ENCODE results near the gene PITPNM2.

PITPNM2 gene

GRCh38 chr12:123150744-123151456 lies at the start of gene PITPNM2:
PITPNM2 (minus strand) TSS chr12:123151090; CDS start chr12:123034590, 116,500 bp downstream.
- Histone ChIP-seq H3K27me3 (ENCODE audit: control insufficient read depth in 2 of 2, insufficient read depth in 2 of 2, low read length in 2 of 2) (no peaks in the 10 kb centered on the region), H3K27ac (ENCODE audit: low read depth in 2 of 2, low read length in 2 of 2) (peak within 1 kb of the TSS; percentile 75 to 81), H3K4me3 (ENCODE audit: low read length in 2 of 2) (peak within 1 kb of the TSS; percentile 72 to 76), H3K9ac (ENCODE audit: low read depth in 1 of 2, low read length in 2 of 2) (peak within 1 kb of the TSS; percentile 79 to 83), H3K9me3 (ENCODE audit: control insufficient read depth in 2 of 2, low read length in 2 of 2) (no peaks in the 10 kb centered on the region), H3K36me3 (ENCODE audit: control insufficient read depth in 2 of 2, insufficient read depth in 2 of 2, low read length in 2 of 2) (peaks cover 0 to 1% of the 10 kb centered on the region in 2 donors), H3K4me1 (ENCODE audit: control insufficient read depth in 2 of 2, insufficient read depth in 2 of 2, low read length in 2 of 2) (peaks cover 14 to 22% of the 10 kb centered on the region in 2 donors)

GRCh38 chr12:123200414-123200813 lies 49.5 kb upstream of the PITPNM2 start:
- Histone ChIP-seq H3K4me3 (ENCODE audit: low read length in 2 of 2) (no peak overlapping the region), H3K9me3 (ENCODE audit: control insufficient read depth in 2 of 2, low read length in 2 of 2) (no peaks in the 10 kb centered on the region), H3K4me1 (ENCODE audit: control insufficient read depth in 2 of 2, insufficient read depth in 2 of 2, low read length in 2 of 2) (no peaks in the 10 kb centered on the region), H3K9ac (ENCODE audit: low read depth in 1 of 2, low read length in 2 of 2) (no peak overlapping the region), H3K27ac (ENCODE audit: low read depth in 2 of 2, low read length in 2 of 2) (no peak overlapping the region), H3K36me3 (ENCODE audit: control insufficient read depth in 2 of 2, insufficient read depth in 2 of 2, low read length in 2 of 2) (peaks cover 10 to 11% of the 10 kb centered on the region in 2 donors), H3K27me3 (ENCODE audit: control insufficient read depth in 2 of 2, insufficient read depth in 2 of 2, low read length in 2 of 2) (no peaks in the 10 kb centered on the region)

DNA sequence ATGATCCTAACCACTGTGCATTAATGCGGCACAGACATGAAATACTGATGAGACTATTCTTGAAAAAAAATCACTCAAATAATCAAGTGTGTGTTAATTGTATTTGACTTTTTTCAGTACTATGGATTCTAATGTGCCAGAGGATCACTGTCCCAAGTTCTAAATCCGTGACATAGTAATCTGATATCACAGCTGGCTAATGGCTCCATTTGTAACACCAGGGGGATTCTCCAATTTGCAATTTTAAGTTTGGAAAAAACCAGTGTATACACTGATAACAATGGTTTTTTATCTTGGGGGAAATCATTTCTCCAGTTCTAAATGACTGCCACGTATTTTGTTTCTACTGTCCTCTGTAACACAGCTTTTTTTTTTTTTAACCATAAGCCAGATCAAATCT lies 49.0 kb upstream of the PITPNM2 start:
- H3K4me3 ChIP-seq (ENCODE audit: low read length in 2 of 2) = no peak overlapping the region
- H3K27me3 ChIP-seq (ENCODE audit: control insufficient read depth in 2 of 2, insufficient read depth in 2 of 2, low read length in 2 of 2) = no peaks in the 10 kb centered on the region
- H3K27ac ChIP-seq (ENCODE audit: low read depth in 2 of 2, low read length in 2 of 2) = no peak overlapping the region
- no peaks in the 10 kb centered on the region for H3K4me1 ChIP-seq (ENCODE audit: control insufficient read depth in 2 of 2, insufficient read depth in 2 of 2, low read length in 2 of 2)
- H3K9me3 ChIP-seq (ENCODE audit: control insufficient read depth in 2 of 2, low read length in 2 of 2) = no peaks in the 10 kb centered on the region
- peaks cover 10% of the 10 kb centered on the region in 2 donors for H3K36me3 ChIP-seq (ENCODE audit: control insufficient read depth in 2 of 2, insufficient read depth in 2 of 2, low read length in 2 of 2)
- no peak overlapping the region for H3K9ac ChIP-seq (ENCODE audit: low read depth in 1 of 2, low read length in 2 of 2)

- Histone ChIP-seq H3K9me3 (ENCODE audit: control insufficient read depth in 2 of 2, low read length in 2 of 2) (no peaks in the 10 kb centered on the region), H3K4me3 (ENCODE audit: low read length in 2 of 2) (no peak overlapping the region), H3K27me3 (ENCODE audit: control insufficient read depth in 2 of 2, insufficient read depth in 2 of 2, low read length in 2 of 2) (no peaks in the 10 kb centered on the region), H3K4me1 (ENCODE audit: control insufficient read depth in 2 of 2, insufficient read depth in 2 of 2, low read length in 2 of 2) (no peaks in the 10 kb centered on the region), H3K9ac (ENCODE audit: low read depth in 1 of 2, low read length in 2 of 2) (no peak overlapping the region), H3K27ac (ENCODE audit: low read depth in 2 of 2, low read length in 2 of 2) (no peak overlapping the region), H3K36me3 (ENCODE audit: control insufficient read depth in 2 of 2, insufficient read depth in 2 of 2, low read length in 2 of 2) (peaks cover 8 to 24% of the 10 kb centered on the region in 2 donors)
These were observed 36.7 kb upstream of the PITPNM2 start for GRCh38 chr12:123187637-123188036.

DNA sequence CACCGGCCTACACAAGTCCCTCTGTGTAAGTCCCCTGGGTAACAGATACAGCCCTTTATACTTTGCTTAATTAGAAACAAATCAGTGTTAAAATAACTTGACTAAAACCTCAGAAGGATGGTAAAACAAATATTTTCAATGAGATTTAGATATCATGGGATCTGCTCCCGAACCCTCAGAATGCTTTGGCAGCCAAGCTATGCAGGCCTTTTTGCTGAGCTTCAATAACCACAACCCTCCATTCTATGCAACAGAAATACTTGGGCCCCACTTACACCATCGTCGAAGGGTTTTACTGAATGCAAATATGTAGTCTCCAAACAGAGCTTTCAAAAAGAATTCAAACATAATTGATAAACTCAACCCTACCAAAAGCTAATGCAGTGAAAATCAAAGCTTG lies 29.3 kb upstream of the PITPNM2 start:
- Histone ChIP-seq H3K9ac (ENCODE audit: low read depth in 1 of 2, low read length in 2 of 2) (no peak overlapping the region), H3K4me1 (ENCODE audit: control insufficient read depth in 2 of 2, insufficient read depth in 2 of 2, low read length in 2 of 2) (no peaks in the 10 kb centered on the region), H3K4me3 (ENCODE audit: low read length in 2 of 2) (no peak overlapping the region), H3K27me3 (ENCODE audit: control insufficient read depth in 2 of 2, insufficient read depth in 2 of 2, low read length in 2 of 2) (no peaks in the 10 kb centered on the region), H3K27ac (ENCODE audit: low read depth in 2 of 2, low read length in 2 of 2) (no peak overlapping the region), H3K9me3 (ENCODE audit: control insufficient read depth in 2 of 2, low read length in 2 of 2) (no peaks in the 10 kb centered on the region), H3K36me3 (ENCODE audit: control insufficient read depth in 2 of 2, insufficient read depth in 2 of 2, low read length in 2 of 2) (peaks cover 8 to 9% of the 10 kb centered on the region in 2 donors)

DNA sequence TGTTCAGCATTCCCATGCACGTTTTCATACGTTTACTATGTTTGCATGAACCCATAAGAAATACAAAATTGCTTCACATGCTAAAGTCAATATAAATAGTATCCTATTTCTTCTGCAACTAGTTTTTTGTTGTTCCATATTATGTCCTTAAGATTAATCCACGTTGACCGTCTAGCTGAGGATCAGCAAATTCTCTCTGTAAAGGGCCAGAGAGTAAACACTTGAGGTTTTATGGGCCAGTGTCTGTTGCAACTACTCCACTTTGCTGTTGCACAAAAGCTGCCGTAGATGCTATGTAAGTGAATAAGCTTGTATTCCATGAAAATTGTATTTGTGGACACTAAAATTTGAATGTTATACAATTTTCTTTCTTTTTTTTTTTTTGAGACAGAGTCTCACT lies 21.1 kb upstream of the PITPNM2 start:
- Histone ChIP-seq H3K9ac (ENCODE audit: low read depth in 1 of 2, low read length in 2 of 2) (no peak overlapping the region), H3K9me3 (ENCODE audit: control insufficient read depth in 2 of 2, low read length in 2 of 2) (no peaks in the 10 kb centered on the region), H3K27me3 (ENCODE audit: control insufficient read depth in 2 of 2, insufficient read depth in 2 of 2, low read length in 2 of 2) (no peaks in the 10 kb centered on the region), H3K36me3 (ENCODE audit: control insufficient read depth in 2 of 2, insufficient read depth in 2 of 2, low read length in 2 of 2) (peaks cover 3 to 8% of the 10 kb centered on the region in 2 donors), H3K4me3 (ENCODE audit: low read length in 2 of 2) (no peak overlapping the region), H3K4me1 (ENCODE audit: control insufficient read depth in 2 of 2, insufficient read depth in 2 of 2, low read length in 2 of 2) (no peaks in the 10 kb centered on the region), H3K27ac (ENCODE audit: low read depth in 2 of 2, low read length in 2 of 2) (no peak overlapping the region)

GRCh38 chr12:123167329-123167728 lies 16.4 kb upstream of the PITPNM2 start:
- H3K4me1 ChIP-seq (ENCODE audit: control insufficient read depth in 2 of 2, insufficient read depth in 2 of 2, low read length in 2 of 2) = no peaks in the 10 kb centered on the region

GRCh38 chr12:123165537-123165936 lies 14.6 kb upstream of the PITPNM2 start:
- no peak overlapping the region for H3K4me3 ChIP-seq (ENCODE audit: low read length in 2 of 2)
- H3K36me3 ChIP-seq (ENCODE audit: control insufficient read depth in 2 of 2, insufficient read depth in 2 of 2, low read length in 2 of 2) = peaks cover 9 to 19% of the 10 kb centered on the region in 2 donors
- H3K9me3 ChIP-seq (ENCODE audit: control insufficient read depth in 2 of 2, low read length in 2 of 2) = no peaks in the 10 kb centered on the region
- H3K27ac ChIP-seq (ENCODE audit: low read depth in 2 of 2, low read length in 2 of 2) = no peak overlapping the region
- no peaks in the 10 kb centered on the region for H3K27me3 ChIP-seq (ENCODE audit: control insufficient read depth in 2 of 2, insufficient read depth in 2 of 2, low read length in 2 of 2)
- no peak overlapping the region for H3K9ac ChIP-seq (ENCODE audit: low read depth in 1 of 2, low read length in 2 of 2)
- H3K4me1 ChIP-seq (ENCODE audit: control insufficient read depth in 2 of 2, insufficient read depth in 2 of 2, low read length in 2 of 2) = no peaks in the 10 kb centered on the region

More at GRCh38 chr12:123167329-123167728, 16.4 kb upstream of the PITPNM2 start:
- Histone ChIP-seq H3K27ac (ENCODE audit: low read depth in 2 of 2, low read length in 2 of 2) (no peak overlapping the region), H3K36me3 (ENCODE audit: control insufficient read depth in 2 of 2, insufficient read depth in 2 of 2, low read length in 2 of 2) (peaks cover 9 to 15% of the 10 kb centered on the region in 2 donors), H3K9me3 (ENCODE audit: control insufficient read depth in 2 of 2, low read length in 2 of 2) (no peaks in the 10 kb centered on the region), H3K9ac (ENCODE audit: low read depth in 1 of 2, low read length in 2 of 2) (no peak overlapping the region), H3K4me3 (ENCODE audit: low read length in 2 of 2) (no peak overlapping the region), H3K27me3 (ENCODE audit: control insufficient read depth in 2 of 2, insufficient read depth in 2 of 2, low read length in 2 of 2) (no peaks in the 10 kb centered on the region)

GRCh38 chr12:123164710-123165261 lies 13.9 kb upstream of the PITPNM2 start:
- no peak overlapping the region for H3K4me3 ChIP-seq (ENCODE audit: low read length in 2 of 2)
- H3K4me1 ChIP-seq (ENCODE audit: control insufficient read depth in 2 of 2, insufficient read depth in 2 of 2, low read length in 2 of 2) = no peaks in the 10 kb centered on the region
- H3K27me3 ChIP-seq (ENCODE audit: control insufficient read depth in 2 of 2, insufficient read depth in 2 of 2, low read length in 2 of 2) = no peaks in the 10 kb centered on the region
- no peak overlapping the region for H3K27ac ChIP-seq (ENCODE audit: low read depth in 2 of 2, low read length in 2 of 2)
- H3K36me3 ChIP-seq (ENCODE audit: control insufficient read depth in 2 of 2, insufficient read depth in 2 of 2, low read length in 2 of 2) = peaks cover 9 to 19% of the 10 kb centered on the region in 2 donors
- H3K9me3 ChIP-seq (ENCODE audit: control insufficient read depth in 2 of 2, low read length in 2 of 2) = no peaks in the 10 kb centered on the region
- H3K9ac ChIP-seq (ENCODE audit: low read depth in 1 of 2, low read length in 2 of 2) = no peak overlapping the region

DNA sequence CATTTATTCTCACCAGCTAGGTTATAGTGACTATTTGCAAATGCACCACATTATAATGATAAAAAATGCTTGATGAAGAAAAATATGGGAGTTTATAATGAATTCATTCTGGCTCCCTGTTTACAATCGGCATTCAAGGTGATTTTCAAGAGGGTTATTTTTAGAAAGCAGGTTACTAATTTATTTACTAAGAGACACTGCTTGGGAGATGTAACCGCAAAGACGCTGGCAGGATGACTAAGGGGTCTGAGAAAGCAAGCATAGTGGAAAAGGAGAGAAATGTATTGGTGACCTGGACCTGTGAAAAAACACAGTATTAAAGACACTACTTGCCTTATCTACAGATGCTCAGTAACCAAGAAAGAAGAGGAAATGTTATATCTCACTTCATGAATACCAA lies 13.3 kb upstream of the PITPNM2 start:
- Histone ChIP-seq H3K27ac (ENCODE audit: low read depth in 2 of 2, low read length in 2 of 2) (no peak overlapping the region), H3K4me3 (ENCODE audit: low read length in 2 of 2) (no peak overlapping the region), H3K27me3 (ENCODE audit: control insufficient read depth in 2 of 2, insufficient read depth in 2 of 2, low read length in 2 of 2) (no peaks in the 10 kb centered on the region), H3K4me1 (ENCODE audit: control insufficient read depth in 2 of 2, insufficient read depth in 2 of 2, low read length in 2 of 2) (no peaks in the 10 kb centered on the region), H3K36me3 (ENCODE audit: control insufficient read depth in 2 of 2, insufficient read depth in 2 of 2, low read length in 2 of 2) (peaks cover 9 to 19% of the 10 kb centered on the region in 2 donors), H3K9me3 (ENCODE audit: control insufficient read depth in 2 of 2, low read length in 2 of 2) (no peaks in the 10 kb centered on the region), H3K9ac (ENCODE audit: low read depth in 1 of 2, low read length in 2 of 2) (no peak overlapping the region)
